A549 (cell line): ENCODE measurements around the gene PRKRA. TPM values are rescaled to one million over a fixed set of nuclear protein-coding genes. Genes with fewer than 3 reads are reported as not detected.

Experiments used
- ATAC-seq, 2 experiments: fragments of 200-7000 bp in 1 of 2; fragments of >200 bp in 1 of 2; cut with Nextera tagmentation in 1 of 2; cut with Tn5 transposase in 1 of 2; 3 replicates each; pipeline versions ENCODE4 v1.8.0 to v1.9.1; 2018 to 2020; ENCODE audit warnings: mild to moderate bottlenecking in 1 of 2, moderate library complexity in 1 of 2
- CTCF ChIA-PET: fragments of 300-600 bp; sonication (Branson Sonifier 250); formaldehyde crosslinking; extraction: SDS; loops from one replicate; lab custom pipeline; 2021; ENCODE audit warnings: antibody characterized with exemption, inconsistent platforms; lab: Yijun Ruan, JAX
- POLR2A ChIA-PET: fragments of 350-600 bp; formaldehyde crosslinking; extraction: SDS; loops from one replicate; lab custom pipeline; 2021; ENCODE audit warnings: antibody characterized with exemption, inconsistent platforms; lab: Yijun Ruan, JAX
- DNase-seq, 2 experiments: peaks; one replicate each; pipeline versions ENCODE4 v3.0.0 to v3.0.0-alpha.2; 2011 to 2016; ENCODE audit warnings: low read depth in 1 of 2, low spot score in 1 of 2
- FAIRE-seq: peaks from 2 replicates; lab custom pipeline; 2011; peaks lifted over from hg19 to GRCh38; lab: Jason Lieb, UNC
- H3K27ac ChIP-seq, 2 experiments: fragments of >200 bp; sonication (Bioruptor Twin); formaldehyde crosslinking; 3 replicates each; pipeline ENCODE4 v1.5.1; 2016 to 2017
- H3K4me1 ChIP-seq: fragments of >200 bp; sonication (Bioruptor Twin); formaldehyde crosslinking; 3 replicates; pipeline ENCODE4 v1.6.1; 2016
- H3K4me2 ChIP-seq: fragments of >200 bp; sonication (Bioruptor Twin); formaldehyde crosslinking; 3 replicates; pipeline ENCODE4 v1.6.1; 2016
- H3K4me3 ChIP-seq: fragments of >200 bp; sonication (Bioruptor Twin); formaldehyde crosslinking; 3 replicates; pipeline ENCODE4 v1.5.1; 2016
- H3K9me3 ChIP-seq: fragments of >200 bp; sonication (Bioruptor Twin); formaldehyde crosslinking; 3 replicates; pipeline ENCODE4 v1.6.1; 2016
- BHLHE40 ChIP-seq: IDR thresholded peaks from 2 replicates; pipeline ENCODE4 v1.6.1; 2012; ENCODE audit warnings: low read depth, low read length, inconsistent platforms
- CEBPB ChIP-seq, 2 experiments: fragments of >200 bp in 1 of 2; sonication (Bioruptor Twin) in 1 of 2; formaldehyde crosslinking in 1 of 2; IDR thresholded peaks; 2 replicates each; pipeline ENCODE4 v1.6.1; 2012 to 2016
- FOSL2 ChIP-seq, 2 experiments: fragments of 450-650 bp in 1 of 2; fragments of >200 bp in 1 of 2; sonication (Bioruptor Twin) in 1 of 2; formaldehyde crosslinking; IDR thresholded peaks; 2 replicates each; pipeline versions ENCODE4 v1.5.0 to v1.6.1; 2016 to 2020; ENCODE audit warnings: mild to moderate bottlenecking in 1 of 2, moderate library complexity in 1 of 2
- FOXS1 ChIP-seq: fragments of 250-450 bp; sonication (Bioruptor Pico); IDR thresholded peaks from 2 replicates; pipeline ENCODE4 v1.5.0; 2020; ENCODE audit warnings: mild to moderate bottlenecking, moderate library complexity
- GATA3 ChIP-seq: IDR thresholded peaks from 2 replicates; pipeline ENCODE4 v1.6.1; 2012; ENCODE audit warnings: borderline replicate concordance
- HOXA7 ChIP-seq: fragments of 250-450 bp; sonication (Bioruptor Pico); IDR thresholded peaks from 2 replicates; pipeline ENCODE4 v1.5.0; 2020; ENCODE audit warnings: mild to moderate bottlenecking, moderate library complexity
- JUN ChIP-seq, 2 experiments: fragments of >200 bp; sonication (Bioruptor Twin); formaldehyde crosslinking; IDR thresholded peaks; 2 replicates in 1 of 2; 3 replicates in 1 of 2; pipeline ENCODE4 v1.6.1; 2016 to 2017
- JUNB ChIP-seq: fragments of >200 bp; sonication (Bioruptor Twin); formaldehyde crosslinking; IDR thresholded peaks from 2 replicates; pipeline ENCODE4 v1.6.1; 2016
- MYC ChIP-seq: IDR thresholded peaks from 2 replicates; pipeline ENCODE4 v1.6.1; 2012; ENCODE audit warnings: mild to moderate bottlenecking, inconsistent platforms, low read length, improper control_type of control experiment, borderline replicate concordance
- NFE2L2 ChIP-seq: fragments of 150-350 bp; conservative IDR thresholded peaks from 2 replicates; pipeline ENCODE4 v1.6.1; 2014; ENCODE audit warnings: low read length
- POLR2AphosphoS2 ChIP-seq: conservative IDR thresholded peaks from 2 replicates; pipeline ENCODE4 v1.6.1; 2012; ENCODE audit warnings: low read length, improper control_type of control experiment, inconsistent platforms
- RARB ChIP-seq: fragments of 250-450 bp; sonication (Bioruptor Pico); IDR thresholded peaks from 2 replicates; pipeline ENCODE4 v1.8.0; 2021; ENCODE audit warnings: mild to moderate bottlenecking, moderate library complexity
- REST ChIP-seq: fragments of 200-600 bp; sonication (generic); IDR thresholded peaks from 2 replicates; pipeline ENCODE4 v1.6.1; 2016; ENCODE audit warnings: antibody characterized with exemption, mild to moderate bottlenecking, moderate library complexity
- RNF2 ChIP-seq: fragments of 200-600 bp; sonication (generic); IDR thresholded peaks from 2 replicates; pipeline ENCODE4 v1.6.1; 2016; ENCODE audit warnings: low read depth, mild to moderate bottlenecking, antibody characterized with exemption, moderate library complexity, borderline replicate concordance
- SMC3 ChIP-seq: fragments of >200 bp; sonication (Bioruptor Twin); formaldehyde crosslinking; IDR thresholded peaks from 3 replicates; pipeline ENCODE4 v1.6.1; 2018; ENCODE audit warnings: inconsistent platforms
- TFCP2L1 ChIP-seq: fragments of 250-450 bp; sonication (Bioruptor Pico); IDR thresholded peaks from 2 replicates; pipeline ENCODE4 v1.5.0; 2021; ENCODE audit warnings: mild to moderate bottlenecking
- ZFP36 ChIP-seq: fragments of 450-650 bp; IDR thresholded peaks from 2 replicates; pipeline ENCODE4 v1.6.1; 2014; ENCODE audit warnings: borderline replicate concordance; ENCODE audit not compliant: partially characterized antibody
- WGBS: methylation state at CpG from one replicate; pipeline ENCODE4 v1.1.6; 2017; ENCODE audit errors: missing lambda C conversion rate; 5-methylcytosine and 5-hydroxymethylcytosine counted together
- polyA plus RNA-seq, 4 experiments: library from polyadenylated mRNA; depleted of rRNA in 3 of 4; stranded (reverse); fragments of >200 nt; fragmentation: RNase III in 1 of 4; extraction: RNeasy Plus Mini Kit Qiagen cat#74134 plus additional on column Dnase treatment in 1 of 4; gene quantifications; 2 replicates in 3 of 4; 3 replicates in 1 of 4; pipeline ENCODE4 v1.2.3, GENCODE V29; 2011 to 2017

PRKRA gene
- polyA plus RNA-seq, 2 of the 4 experiments (the other 2 are of a cell fraction) = 44.1 to 63.4 TPM

GRCh38 chr2:178480227-178481181 lies 29.5 kb upstream of the PRKRA start, which contains the start of gene PLEKHA3 (continued):
- no peak for TF ChIP-seq RARB (CRISPR knock-in tag)
- TF ChIP-seq TFCP2L1 (CRISPR knock-in tag) = no peak
- TF ChIP-seq NFE2L2 = no peak
- TF ChIP-seq RNF2 = no peak
- TF ChIP-seq JUNB = no peak
- no peak for TF ChIP-seq FOSL2 (IDR thresholded peaks at IDR 0.05)
- TF ChIP-seq FOSL2 (CRISPR knock-in tag; IDR thresholded peaks at IDR 0.05) = no peak
- TF ChIP-seq CEBPB (IDR thresholded peaks at IDR 0.05) = no peak
- TF ChIP-seq SMC3 = no peak
- TF ChIP-seq FOXS1 (CRISPR knock-in tag) = no peak
- no peak for TF ChIP-seq MYC
- TF ChIP-seq JUN (IDR thresholded peaks at IDR 0.05) = peak; percentile 53 to 73; a peak in 3 of 5 replicates
- TF ChIP-seq GATA3 = no peak

- Histone ChIP-seq H3K27ac (peak overlapping the region; percentile 53 to 92), H3K4me1 (peaks cover 49% of the 10 kb centered on the region), H3K4me2 (peak overlapping the region; percentile 74), H3K4me3 (peak overlapping the region; percentile 68), H3K9me3 (no peaks in the 10 kb centered on the region)
- ATAC-seq = no peak
- ChIA-PET CTCF (interaction anchor here (1.1 to 2.0 kb wide), 9 partner anchors 8 to 348 kb away, joined by 3 to 8 read pairs (median 3); no protein-coding TSS in a partner anchor), POLR2A (interaction anchor here (0.6 to 4.1 kb wide), 4 partner anchors 9 to 28 kb away, joined by 3 to 35 read pairs (median 3); partner anchors contain the start of genes PJVK and PRKRA)
- DNase-seq = no peak
- no peak for FAIRE-seq
- 19% methylated on average over 19 of the region's 19 CpGs for WGBS
- TF ChIP-seq REST (0 out of 2 replicates have a peak, but pooled peaks have one; percentile 40), ZFP36 (peak; percentile 54), BHLHE40 (no peak)
These were observed 28.8 kb upstream of the PRKRA start for GRCh38 chr2:178479758-178480226.

- peak overlapping the region; percentile 53 to 92; a peak in 4 of 6 replicates for H3K27ac ChIP-seq
- peak overlapping the region; percentile 74 for H3K4me2 ChIP-seq
- 38% methylated on average over 4 of the region's 4 CpGs for WGBS
- H3K9me3 ChIP-seq = no peaks in the 10 kb centered on the region
- DNase-seq = no peak
- H3K4me3 ChIP-seq = peak overlapping the region; percentile 68
- TF ChIP-seq POLR2AphosphoS2 (no peak), ZFP36 (no peak), HOXA7 (no peak)
- POLR2A ChIA-PET = interaction anchor here (0.9 to 4.1 kb wide), 2 partner anchors 10 to 28 kb away, joined by 3 to 35 read pairs; partner anchors contain the start of genes PJVK and PRKRA
- CTCF ChIA-PET = interaction anchor here (1.1 to 2.0 kb wide), 7 partner anchors 8 to 347 kb away, joined by 3 to 8 read pairs (median 3); no protein-coding TSS in a partner anchor
- H3K4me1 ChIP-seq = peaks cover 44% of the 10 kb centered on the region
- ATAC-seq = no peak
- no peak for FAIRE-seq
These were observed 28.3 kb upstream of the PRKRA start for GRCh38 chr2:178479275-178479616.
